CD14-positive monocyte (primary cell): ENCODE results near the gene ETS1. TPM values are rescaled to one million over a fixed set of nuclear protein-coding genes. Genes with fewer than 3 reads are reported as not detected.

Experiments used
- DNase-seq, 3 donors: peaks; one replicate each; pipeline ENCODE4 v3.0.0-alpha.2; 2011 to 2022
- H2AFZ ChIP-seq: 2 replicates; pipeline ENCODE4 v1.6.0; 2012; ENCODE audit warnings: mild to moderate bottlenecking, low read depth, low read length, inconsistent platforms; ENCODE audit not compliant: insufficient read depth, poor library complexity, severe bottlenecking
- H3K27ac ChIP-seq, 2 donors: 1 replicate in 1 of 2; 2 replicates in 1 of 2; pipeline ENCODE4 v1.5.1; 2012 to 2013; ENCODE audit warnings: low read length in 2 of 2, control low read depth in 1 of 2, inconsistent platforms in 1 of 2, low read depth in 1 of 2, mild to moderate bottlenecking in 1 of 2
- H3K27me3 ChIP-seq, 2 donors: one replicate each; pipeline versions ENCODE4 v1.6.0 to v1.6.1; 2011 to 2013; ENCODE audit warnings: low read length in 2 of 2; ENCODE audit not compliant: control insufficient read depth in 2 of 2, insufficient read depth in 2 of 2
- H3K36me3 ChIP-seq, 2 donors: replicated peaks in 1 of 2; 1 replicate in 1 of 2; 2 replicates in 1 of 2; pipeline versions ENCODE4 v1.5.1 to v1.6.1; 2012 to 2013; ENCODE audit warnings: low read length in 2 of 2, control low read depth in 1 of 2, inconsistent platforms in 1 of 2, mild to moderate bottlenecking in 1 of 2; ENCODE audit not compliant: insufficient read depth in 2 of 2, control insufficient read depth in 1 of 2
- H3K4me1 ChIP-seq, 2 donors: 1 replicate in 1 of 2; 2 replicates in 1 of 2; pipeline versions ENCODE4 v1.5.1 to v1.6.1; 2012 to 2013; ENCODE audit warnings: low read length in 2 of 2, control low read depth in 1 of 2, inconsistent platforms in 1 of 2, mild to moderate bottlenecking in 1 of 2, moderate library complexity in 1 of 2; ENCODE audit not compliant: insufficient read depth in 2 of 2, control insufficient read depth in 1 of 2
- H3K4me2 ChIP-seq: replicated peaks from 2 replicates; pipeline ENCODE3; 2012; ENCODE audit warnings: low read length, moderate library complexity, mild to moderate bottlenecking; ENCODE audit not compliant: poor library complexity, severe bottlenecking; ENCODE audit errors: extremely low read depth
- H3K4me3 ChIP-seq, 3 experiments: fragments of 200-600 bp in 1 of 3; sonication (generic) in 1 of 3; replicated peaks in 1 of 3; 1 replicate in 2 of 3; 2 replicates in 1 of 3; pipeline ENCODE4 v1.5.1; 2011 to 2013; ENCODE audit warnings: low read length in 3 of 3, mild to moderate bottlenecking in 3 of 3, control low read depth in 2 of 3, low read depth in 2 of 3, inconsistent platforms in 1 of 3, moderate library complexity in 1 of 3
- H3K79me2 ChIP-seq: 2 replicates; pipeline ENCODE4 v1.6.0; 2012; ENCODE audit warnings: mild to moderate bottlenecking, control low read depth, inconsistent platforms, low read length, moderate library complexity; ENCODE audit not compliant: insufficient read depth
- H3K9ac ChIP-seq: 2 replicates; pipeline ENCODE4 v1.6.0; 2017; ENCODE audit warnings: low read length, mild to moderate bottlenecking; ENCODE audit not compliant: insufficient read depth, poor library complexity, severe bottlenecking
- H3K9me3 ChIP-seq, 2 donors: replicated peaks in 1 of 2; 1 replicate in 1 of 2; 2 replicates in 1 of 2; pipeline versions ENCODE4 v1.5.1 to v1.6.1; 2012 to 2013; ENCODE audit warnings: low read length in 2 of 2, control low read depth in 1 of 2; ENCODE audit not compliant: control insufficient read depth in 1 of 2, insufficient read depth in 1 of 2
- H4K20me1 ChIP-seq: 2 replicates; pipeline ENCODE4 v1.6.0; 2012; ENCODE audit warnings: mild to moderate bottlenecking, low read length, control low read depth, moderate library complexity; ENCODE audit not compliant: insufficient read depth
- H3K27ac Mint-ChIP-seq, 7 donors: one replicate each; pipeline ENCODE4 v1.8.0; 2020; ENCODE audit warnings: mild to moderate bottlenecking in 7 of 7, mixed read lengths in 7 of 7, moderate library complexity in 6 of 7, inconsistent platforms in 2 of 7
- H3K27me3 Mint-ChIP-seq, 3 donors: one replicate each; pipeline ENCODE4 v1.8.0; 2021 to 2022; ENCODE audit warnings: low read depth in 3 of 3, mild to moderate bottlenecking in 3 of 3, mixed read lengths in 3 of 3, moderate library complexity in 3 of 3, inconsistent platforms in 1 of 3
- H3K36me3 Mint-ChIP-seq, 2 donors: one replicate each; pipeline ENCODE4 v1.8.0; 2020; ENCODE audit warnings: mixed read lengths in 2 of 2, inconsistent platforms in 1 of 2, mild to moderate bottlenecking in 1 of 2
- H3K4me1 Mint-ChIP-seq: one replicate; pipeline ENCODE4 v1.8.0; 2020; ENCODE audit warnings: mild to moderate bottlenecking, mixed read lengths
- H3K4me3 Mint-ChIP-seq, 2 donors: one replicate each; pipeline ENCODE4 v1.8.0; 2020; ENCODE audit warnings: mild to moderate bottlenecking in 2 of 2, mixed read lengths in 2 of 2, moderate library complexity in 1 of 2
- H3K9me3 Mint-ChIP-seq, 7 donors: one replicate each; pipeline ENCODE4 v1.8.0; 2020 to 2022; ENCODE audit warnings: mixed read lengths in 7 of 7, mild to moderate bottlenecking in 6 of 7, moderate library complexity in 6 of 7, inconsistent platforms in 2 of 7
- WGBS: methylation state at CpG from one replicate; pipeline ENCODE4 v1.1.5; 2013; ENCODE audit warnings: missing lambda C conversion rate; ENCODE audit not compliant: insufficient coverage; 5-methylcytosine and 5-hydroxymethylcytosine counted together
- intact Hi-C, 2 donors: fragments of 100-400 bp; cut with micrococcal nuclease; formaldehyde crosslinking; loops; one replicate each; pipeline versions ENCODE4 v1.15.0 to v1.15.1; 2023
- polyA plus RNA-seq, 3 donors: library from polyadenylated mRNA; depleted of rRNA in 1 of 3; unstranded in 2 of 3; stranded (reverse) in 1 of 3; fragments of 300-500 nt in 2 of 3; fragments of >200 nt in 1 of 3; fragmentation: Illumina TruSeq in 2 of 3; gene quantifications; 1 replicate in 2 of 3; 2 replicates in 1 of 3; pipeline ENCODE4 v1.2.3, GENCODE V29; 2012 to 2021
- TF ChIP-seq, protein P1 (sequence below): fragments of 200-600 bp; IDR thresholded peaks from one replicate; pipeline ENCODE4 v1.8.0; 2022; ENCODE audit warnings: antibody characterized with exemption, mild to moderate bottlenecking

Gene ETS1
- polyA plus RNA-seq, 3 donors = 0.67 to 1.6 (median 1.6) TPM

DNA sequence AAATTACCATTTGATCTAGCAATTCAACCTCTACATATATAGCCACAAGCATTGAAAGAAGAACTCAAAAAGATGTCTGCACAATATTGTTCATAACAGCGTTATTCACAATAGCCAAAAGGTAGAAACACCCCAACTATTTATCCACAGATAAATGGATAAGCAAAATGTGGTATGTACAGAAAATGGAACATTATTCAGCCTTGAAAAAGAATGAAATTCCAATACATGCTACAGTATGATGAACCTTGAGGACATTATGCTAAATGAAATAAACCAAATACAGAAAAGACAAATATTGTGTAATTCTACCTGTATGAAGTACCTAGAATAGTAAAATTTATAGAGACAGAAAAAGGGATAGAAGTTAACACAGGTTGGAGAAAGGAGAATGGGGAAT lies 2.6 kb upstream of the ETS1 start:
- H3K4me1 ChIP-seq = no peaks in the 10 kb centered on the region
- H3K27ac ChIP-seq = no peak overlapping the region
- H3K27me3 ChIP-seq = no peaks in the 10 kb centered on the region
- no peaks in the 10 kb centered on the region for H4K20me1 ChIP-seq
- peaks cover 2% of the 10 kb centered on the region for H3K4me1 Mint-ChIP-seq
- no CpG with 5 or more reads among the region's 1 CpG for WGBS
- no peaks in the 10 kb centered on the region for H3K36me3 ChIP-seq
- DNase-seq = no peak
- TF ChIP-seq, protein P1, sequence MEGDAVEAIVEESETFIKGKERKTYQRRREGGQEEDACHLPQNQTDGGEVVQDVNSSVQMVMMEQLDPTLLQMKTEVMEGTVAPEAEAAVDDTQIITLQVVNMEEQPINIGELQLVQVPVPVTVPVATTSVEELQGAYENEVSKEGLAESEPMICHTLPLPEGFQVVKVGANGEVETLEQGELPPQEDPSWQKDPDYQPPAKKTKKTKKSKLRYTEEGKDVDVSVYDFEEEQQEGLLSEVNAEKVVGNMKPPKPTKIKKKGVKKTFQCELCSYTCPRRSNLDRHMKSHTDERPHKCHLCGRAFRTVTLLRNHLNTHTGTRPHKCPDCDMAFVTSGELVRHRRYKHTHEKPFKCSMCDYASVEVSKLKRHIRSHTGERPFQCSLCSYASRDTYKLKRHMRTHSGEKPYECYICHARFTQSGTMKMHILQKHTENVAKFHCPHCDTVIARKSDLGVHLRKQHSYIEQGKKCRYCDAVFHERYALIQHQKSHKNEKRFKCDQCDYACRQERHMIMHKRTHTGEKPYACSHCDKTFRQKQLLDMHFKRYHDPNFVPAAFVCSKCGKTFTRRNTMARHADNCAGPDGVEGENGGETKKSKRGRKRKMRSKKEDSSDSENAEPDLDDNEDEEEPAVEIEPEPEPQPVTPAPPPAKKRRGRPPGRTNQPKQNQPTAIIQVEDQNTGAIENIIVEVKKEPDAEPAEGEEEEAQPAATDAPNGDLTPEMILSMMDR = no peak
- no peak overlapping the region for H2AFZ ChIP-seq
- peaks cover 0 to 5% (median 1%) of the 10 kb centered on the region in 3 donors for H3K27me3 Mint-ChIP-seq
- H3K27ac Mint-ChIP-seq = no peak overlapping the region
- no peaks in the 10 kb centered on the region for H3K9me3 ChIP-seq
- no peak overlapping the region for H3K4me3 ChIP-seq
- intact Hi-C loops = loop anchor here in 1 of 2 donors (5.0 to 10.0 kb wide), 3 partner anchors 37 to 135 kb away; no protein-coding TSS in a partner anchor
- H3K79me2 ChIP-seq = no peaks in the 10 kb centered on the region
- no peaks in the 10 kb centered on the region for H3K36me3 Mint-ChIP-seq
- H3K4me2 ChIP-seq = no peak overlapping the region
- no peak overlapping the region for H3K4me3 Mint-ChIP-seq
- H3K9me3 Mint-ChIP-seq = peaks cover 0 to 2% (median 0%) of the 10 kb centered on the region in 7 donors
- H3K9ac ChIP-seq = no peak overlapping the region

DNA sequence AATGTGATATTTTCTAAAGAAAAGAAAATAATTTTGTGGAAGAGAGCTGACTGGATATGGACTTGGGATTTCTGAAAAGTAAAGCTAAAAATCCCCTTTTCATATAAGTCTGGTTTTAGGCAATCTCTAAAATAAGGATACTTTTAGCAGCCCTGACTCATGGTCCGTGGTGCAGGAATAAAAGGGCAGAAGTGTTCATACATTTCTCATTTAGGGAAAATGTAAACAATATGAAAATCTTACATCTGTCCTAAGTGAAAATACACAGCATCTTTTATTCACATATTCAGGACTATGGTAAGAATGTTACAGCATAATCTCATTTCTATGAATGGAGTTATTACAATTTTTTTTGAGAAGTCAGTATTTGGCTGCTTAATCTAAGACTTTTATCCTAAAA lies 735 bp upstream of the ETS1 start:
- Mint-ChIP-seq H3K9me3 (peaks cover 0 to 2% (median 0%) of the 10 kb centered on the region in 7 donors), H3K4me1 (peaks cover 12% of the 10 kb centered on the region), H3K36me3 (no peaks in the 10 kb centered on the region), H3K27ac (no peak overlapping the region), H3K27me3 (peaks cover 0 to 4% (median 0%) of the 10 kb centered on the region in 3 donors), H3K4me3 (no peak overlapping the region)
- no peak overlapping the region for H3K9ac ChIP-seq
- H3K4me3 ChIP-seq = no peak overlapping the region
- H3K4me1 ChIP-seq = peaks cover 7 to 9% of the 10 kb centered on the region in 2 donors
- H3K9me3 ChIP-seq = no peaks in the 10 kb centered on the region
- no peak overlapping the region for H3K27ac ChIP-seq
- WGBS = no CpG with 5 or more reads among the region's 1 CpG
- no peaks in the 10 kb centered on the region for H3K36me3 ChIP-seq
- intact Hi-C loops = loop anchor here in 1 of 2 donors (5.0 to 10.0 kb wide), 3 partner anchors 36 to 137 kb away; no protein-coding TSS in a partner anchor
- no peaks in the 10 kb centered on the region for H3K27me3 ChIP-seq
- H2AFZ ChIP-seq = no peak overlapping the region
- TF ChIP-seq, protein P1 = no peak
- H3K4me2 ChIP-seq = no peak overlapping the region
- no peak for DNase-seq
- H3K79me2 ChIP-seq = no peaks in the 10 kb centered on the region
- H4K20me1 ChIP-seq = no peaks in the 10 kb centered on the region
